GM11168 (cell line): ENCODE data around the gene MRPS18C.

Experiments
- in situ Hi-C: fragments of 300-500 bp; cut with MboI; formaldehyde crosslinking; loops from one replicate; pipeline ENCODE4 v1.12.0; 2022; ENCODE audit warnings: low sequenced_read_pairs; ENCODE audit not compliant: unreplicated experiment

MRPS18C gene

DNA sequence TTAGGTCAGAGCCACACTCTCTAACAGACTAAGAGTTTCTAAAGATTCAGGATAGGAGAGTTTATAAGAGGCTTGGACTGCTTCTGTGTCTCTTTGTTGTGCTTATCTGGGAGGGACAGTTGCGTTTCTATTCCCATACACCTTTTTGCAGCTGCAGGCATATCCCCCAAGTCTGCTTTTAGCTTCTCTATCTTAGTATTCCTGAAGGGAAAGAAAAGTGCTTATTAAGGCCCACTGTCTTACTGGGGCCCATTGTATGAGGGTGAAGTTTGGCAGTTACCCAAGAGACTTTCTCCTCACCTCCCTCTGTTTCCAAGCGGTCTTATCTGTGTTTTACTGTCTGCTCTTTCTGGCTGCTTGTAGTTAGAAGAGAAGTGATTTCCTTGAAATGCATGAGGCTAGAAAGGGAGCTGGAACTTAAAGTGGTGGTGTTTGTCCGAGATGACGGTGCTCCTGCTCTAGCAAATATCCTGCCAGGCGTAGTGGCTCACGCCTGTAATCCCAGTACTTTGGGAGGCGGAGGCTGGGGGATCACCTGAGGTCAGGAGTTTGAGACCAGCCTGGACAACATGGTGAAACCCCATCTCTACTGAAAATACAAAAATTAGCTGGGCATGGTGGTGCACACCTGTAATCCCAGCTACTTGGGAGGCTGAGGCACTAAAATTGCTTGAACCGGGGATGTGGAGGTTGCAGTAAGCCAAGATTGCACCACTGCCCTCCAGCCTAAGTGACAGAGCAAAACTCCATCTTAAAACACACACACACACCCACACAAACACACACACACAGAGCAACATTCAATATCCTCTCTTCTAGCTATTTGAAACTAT is 40.4 kb downstream of the MRPS18C start:
- in situ Hi-C loops = loop anchor here (5.0 kb wide), 1 partner anchor 136 kb away; no protein-coding TSS in a partner anchor

DNA sequence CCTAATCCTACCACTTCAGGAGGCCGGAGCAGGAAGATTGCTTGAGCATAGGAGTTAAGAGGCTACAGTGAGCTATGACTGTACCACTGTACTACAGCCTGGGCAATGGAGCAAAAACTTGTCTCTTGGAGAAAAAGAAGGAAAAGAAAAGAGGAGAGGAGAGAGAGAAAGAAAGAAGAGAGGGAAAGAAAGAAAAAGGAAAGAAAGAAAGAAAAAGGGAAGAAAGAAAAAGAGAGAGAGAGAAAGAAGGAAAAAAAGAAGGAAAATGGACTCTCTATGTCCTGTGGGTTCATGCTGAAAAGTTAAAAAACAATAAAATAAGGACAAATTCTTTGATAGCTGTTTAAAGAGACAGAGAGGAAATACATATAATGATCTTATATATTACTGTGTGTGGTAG is 42.3 kb downstream of the MRPS18C start:
- in situ Hi-C loops = loop anchor here (5.0 kb wide), 1 partner anchor 134 kb away; no protein-coding TSS in a partner anchor

DNA sequence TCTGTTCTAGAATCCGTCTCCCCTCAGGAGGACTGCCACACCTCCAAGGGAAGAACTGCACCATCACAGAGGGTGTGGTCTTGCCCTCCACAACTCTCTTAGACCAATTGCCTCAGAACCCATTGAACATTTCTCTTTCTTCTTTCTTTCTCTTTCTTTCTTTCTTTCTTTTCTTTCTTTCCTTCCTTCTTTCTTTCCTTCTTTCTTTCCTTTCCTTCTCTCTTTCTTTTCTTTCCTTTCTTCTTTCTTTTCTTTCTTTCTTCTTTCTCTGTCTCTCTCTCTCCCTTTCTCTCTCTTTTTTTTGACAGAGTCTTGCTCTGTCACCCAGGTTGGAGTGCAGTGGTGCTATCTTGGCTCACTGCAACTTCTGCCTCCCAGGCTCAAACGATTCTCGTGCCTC is 45.8 kb downstream of the MRPS18C start:
- in situ Hi-C loops = loop anchor here (25.0 kb wide), 1 partner anchor 986 kb away; the partner anchor contains the start of gene NKX6-1

DNA sequence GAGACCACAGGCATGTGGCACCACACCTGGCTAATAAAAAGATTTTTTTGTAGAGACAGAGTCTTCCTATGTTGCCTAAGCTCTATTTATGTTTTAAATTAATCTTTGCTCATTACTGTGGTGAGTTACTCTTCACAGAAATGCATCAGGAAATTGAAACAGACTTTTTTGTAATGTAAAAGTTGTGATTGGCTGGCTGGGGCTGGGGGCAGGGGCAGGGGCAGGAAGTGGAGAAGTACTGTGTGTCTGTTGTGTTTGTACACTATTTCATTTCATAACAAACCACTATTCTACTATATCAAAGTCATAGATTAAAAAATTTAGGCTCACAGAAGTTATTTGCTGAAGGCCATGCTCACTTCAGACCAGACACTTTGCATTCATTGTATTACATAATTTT is 48.1 kb downstream of the MRPS18C start:
- in situ Hi-C loops = loop anchor here (25.0 kb wide), 1 partner anchor 983 kb away; the partner anchor contains the start of gene NKX6-1

DNA sequence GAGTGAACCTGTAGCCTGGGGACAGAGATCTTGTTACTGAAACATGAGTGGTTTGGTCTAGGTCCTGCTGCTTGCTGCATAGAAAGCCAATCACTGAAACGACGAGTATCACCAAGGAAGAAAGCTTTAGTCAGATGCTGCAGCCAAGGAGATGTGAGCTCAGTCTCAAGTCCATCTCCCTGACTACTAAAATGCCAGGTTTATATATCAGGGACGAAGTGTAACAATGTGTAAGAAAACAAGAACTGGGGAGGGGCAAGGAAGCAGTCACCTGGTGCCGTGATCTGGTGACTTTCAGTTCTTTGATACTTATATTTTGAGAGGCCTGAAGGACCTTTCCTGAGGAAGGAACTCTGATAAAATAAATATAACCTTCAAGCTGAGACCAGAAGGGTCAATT is 48.6 kb downstream of the MRPS18C start:
- in situ Hi-C loops = loop anchor here (25.0 kb wide), 1 partner anchor 983 kb away; the partner anchor contains the start of gene NKX6-1

DNA sequence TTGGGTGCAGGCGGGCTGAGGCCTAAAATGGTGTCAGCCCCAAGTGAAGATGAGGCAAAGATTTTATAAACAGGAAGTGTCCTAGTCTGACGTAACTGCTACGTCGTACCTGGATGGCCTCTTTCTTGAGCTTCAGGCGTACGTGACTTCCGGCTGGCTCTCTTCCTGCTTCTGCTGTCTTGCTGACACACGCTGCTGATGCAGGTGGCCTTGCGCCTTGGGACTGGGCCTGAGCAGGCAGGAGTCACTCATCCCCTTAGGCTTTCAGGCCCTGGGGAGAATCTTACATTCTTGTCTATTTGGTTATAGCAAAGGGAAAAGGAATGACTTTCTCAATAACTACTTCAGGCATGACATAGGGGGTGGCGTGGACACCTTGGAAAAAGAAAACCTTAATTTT is 49.1 kb downstream of the MRPS18C start:
- in situ Hi-C loops = loop anchor here (25.0 kb wide), 1 partner anchor 982 kb away; the partner anchor contains the start of gene NKX6-1

DNA sequence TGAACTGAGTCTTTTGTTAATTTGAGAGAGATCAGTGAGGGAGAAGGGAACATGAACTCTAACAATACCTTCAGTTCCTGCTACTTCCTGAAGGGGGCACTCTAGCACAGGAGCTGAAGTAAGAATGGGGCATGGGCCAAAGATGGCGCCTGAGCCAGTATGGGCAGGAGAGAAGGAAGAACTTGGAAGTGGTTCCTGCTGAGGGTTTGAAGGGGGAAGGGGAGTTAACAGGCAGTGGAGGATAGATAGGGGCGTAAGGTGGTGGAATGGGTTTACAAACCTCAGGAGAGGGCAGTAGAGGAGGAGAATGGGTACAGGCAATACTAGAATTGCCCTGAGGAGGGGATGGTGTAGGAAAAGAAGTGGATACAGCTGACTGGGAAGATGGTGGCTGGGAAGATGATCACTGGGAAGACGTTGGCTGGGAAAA is 53.3 kb downstream of the MRPS18C start:
- in situ Hi-C loops = loop anchor here (25.0 kb wide), 1 partner anchor 978 kb away; the partner anchor contains the start of gene NKX6-1

DNA sequence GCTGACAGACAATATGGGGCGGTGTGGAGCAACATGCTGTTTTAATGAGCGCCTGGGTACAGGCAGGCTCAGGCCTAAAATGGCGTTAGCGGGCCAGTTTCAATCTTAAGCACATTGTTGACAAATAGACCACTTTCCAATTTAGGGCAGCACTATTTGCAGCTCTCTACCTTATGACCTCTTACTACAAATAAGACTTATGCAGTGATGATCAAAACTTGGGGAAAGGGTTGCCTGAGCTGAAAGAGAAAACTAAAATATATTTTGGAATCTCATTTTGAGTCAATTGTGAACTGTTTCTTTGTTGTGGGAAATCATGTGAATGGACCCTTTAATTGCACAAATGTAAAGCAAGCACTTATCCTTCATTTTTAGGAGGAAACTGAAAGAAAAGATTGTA is 54.6 kb downstream of the MRPS18C start:
- in situ Hi-C loops = loop anchor here (25.0 kb wide), 1 partner anchor 977 kb away; the partner anchor contains the start of gene NKX6-1
